Measurements from ENCODE around the gene CLDN11.

The CLDN11 gene

DNA sequence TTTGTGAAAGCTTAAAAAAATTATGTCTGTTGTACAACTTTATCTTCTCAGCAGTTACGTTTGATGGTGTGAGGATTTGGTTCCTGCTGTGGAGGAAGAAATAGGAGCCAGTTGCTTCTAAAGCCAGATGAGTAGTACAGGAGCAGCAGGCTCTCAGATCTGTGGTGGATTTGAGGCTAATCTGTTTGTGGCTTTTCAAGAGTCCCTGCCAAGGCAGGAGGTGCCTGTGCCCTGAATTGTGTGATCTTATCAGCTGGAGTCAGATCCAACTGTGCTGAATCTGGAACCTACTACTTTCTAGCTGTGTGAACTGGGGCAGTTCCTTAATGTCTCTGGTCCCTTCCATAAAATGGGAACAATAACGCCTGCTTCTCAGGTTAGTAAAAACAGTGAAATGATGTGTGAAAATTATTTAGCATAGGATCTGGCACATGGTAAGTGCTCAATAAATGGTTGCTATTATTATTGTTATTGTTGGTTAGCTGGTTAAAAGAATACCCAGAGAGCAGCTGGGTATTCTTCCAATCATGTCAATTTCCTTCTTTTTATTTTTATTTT, 7.7 kb downstream of the CLDN11 start:
- no peak for DNase-seq (ENCODE audit: low read depth)

DNA sequence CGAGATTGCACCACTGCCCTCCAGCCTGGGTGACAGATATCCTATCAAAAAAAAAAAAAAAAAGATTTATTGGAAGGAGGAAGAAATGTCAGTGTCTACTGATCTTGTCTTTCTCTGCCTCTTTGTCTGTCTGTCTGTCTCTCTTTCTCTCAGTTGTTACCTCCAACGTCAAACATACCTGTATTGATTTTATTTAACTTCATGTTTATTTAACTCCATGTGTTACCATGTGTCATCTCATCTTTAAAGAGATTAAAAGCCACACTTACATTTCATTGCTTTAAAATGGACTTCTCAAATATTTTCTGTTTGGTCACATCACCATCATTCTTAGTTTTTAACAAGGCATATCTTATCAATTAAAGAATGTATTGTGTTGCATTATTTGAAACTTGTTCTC, 9.4 kb downstream of the CLDN11 start:
- no peak for DNase-seq (ENCODE audit: low read depth)

DNA sequence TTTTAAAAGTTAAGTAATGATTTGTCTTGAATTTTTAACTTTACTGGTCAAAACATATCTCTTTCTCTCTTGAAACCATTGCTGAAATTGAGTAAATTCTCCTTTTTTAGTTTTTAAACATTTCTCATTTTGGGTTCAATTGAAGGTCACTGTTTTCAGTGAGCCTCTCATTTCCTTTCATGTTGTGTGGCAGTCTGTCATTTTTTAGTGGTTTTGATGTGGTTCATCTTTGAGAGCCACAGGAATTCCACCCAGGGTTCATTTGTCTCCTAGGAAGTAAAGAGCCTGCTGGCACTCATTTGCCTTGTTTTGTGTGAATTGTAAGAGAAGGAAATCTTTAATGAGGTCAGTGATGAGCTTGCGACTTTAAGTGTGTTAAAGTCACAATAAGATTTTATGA, 10.4 kb downstream of the CLDN11 start:
- DNase-seq (ENCODE audit: low read depth) = no peak

GRCh38 chr3:170431054-170431453, 12.4 kb downstream of the CLDN11 start:
- DNase-seq (ENCODE audit: low read depth) = no peak

GRCh38 chr3:170432416-170432815, 13.7 kb downstream of the CLDN11 start:
- DNase-seq (ENCODE audit: low read depth) = no peak

DNA sequence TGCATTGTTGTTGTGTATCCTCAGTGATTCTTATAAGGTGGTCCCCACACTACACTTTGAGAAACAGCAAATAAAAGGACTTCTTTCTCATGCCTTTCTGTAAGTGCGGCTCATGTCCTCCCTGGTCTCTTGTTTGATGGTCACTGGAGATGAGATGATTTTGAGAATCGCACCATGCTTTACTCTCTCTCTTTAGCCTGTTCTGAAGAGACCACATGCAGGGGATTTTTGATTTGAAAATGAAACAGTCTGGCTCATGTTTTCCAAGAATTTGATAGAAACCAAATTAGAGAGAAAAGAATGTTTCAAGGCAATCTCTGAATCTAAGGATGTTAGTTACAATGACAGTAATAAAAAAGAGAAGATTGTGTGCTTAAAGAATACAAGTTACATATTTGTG, 18.0 kb downstream of the CLDN11 start:
- no peak for DNase-seq (ENCODE audit: low read depth)

- DNase-seq (ENCODE audit: low read depth) = no peak
Measured at GRCh38 chr3:170437176-170437575, 18.5 kb downstream of the CLDN11 start.

DNA sequence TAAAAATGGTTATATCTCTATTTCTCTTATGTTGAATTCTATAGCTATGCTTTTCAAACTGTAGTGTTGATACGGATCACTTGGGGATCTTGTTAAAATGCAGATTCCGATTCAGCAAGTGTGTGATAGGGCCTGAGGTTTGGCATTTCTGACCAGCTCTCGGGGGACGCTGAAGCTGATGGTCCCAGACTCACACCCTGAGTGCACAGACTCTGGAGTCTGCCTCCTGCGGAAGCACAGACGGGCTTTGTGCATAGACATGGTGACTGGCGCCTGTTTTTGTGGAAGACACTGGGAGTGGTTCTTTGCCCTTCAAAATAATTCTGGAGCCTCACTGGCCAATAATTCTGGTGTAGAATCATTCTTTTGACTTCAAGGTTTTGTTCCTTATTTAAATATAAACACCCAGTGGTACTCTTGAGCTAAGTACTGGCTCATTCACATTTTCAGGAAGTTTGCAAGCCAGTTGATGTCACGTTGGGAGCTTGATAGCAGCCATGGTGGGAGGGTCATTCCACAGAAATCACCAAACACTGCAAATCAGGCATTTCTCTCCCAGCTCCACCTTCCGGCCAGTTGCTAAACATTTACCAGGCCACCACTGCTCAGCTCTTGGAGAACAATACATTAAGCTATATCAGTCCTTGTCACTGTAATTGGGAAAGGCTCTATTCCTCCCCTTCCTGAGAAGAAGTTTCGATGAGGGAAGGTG, 19.2 kb downstream of the CLDN11 start:
- no peak for DNase-seq (ENCODE audit: low read depth)

- no peak for DNase-seq (ENCODE audit: low read depth)
Measured at GRCh38 chr3:170438836-170439235, 20.2 kb downstream of the CLDN11 start.

- no peak for DNase-seq (ENCODE audit: low read depth)
Measured at GRCh38 chr3:170440344-170440743, 21.7 kb downstream of the CLDN11 start.

DNA sequence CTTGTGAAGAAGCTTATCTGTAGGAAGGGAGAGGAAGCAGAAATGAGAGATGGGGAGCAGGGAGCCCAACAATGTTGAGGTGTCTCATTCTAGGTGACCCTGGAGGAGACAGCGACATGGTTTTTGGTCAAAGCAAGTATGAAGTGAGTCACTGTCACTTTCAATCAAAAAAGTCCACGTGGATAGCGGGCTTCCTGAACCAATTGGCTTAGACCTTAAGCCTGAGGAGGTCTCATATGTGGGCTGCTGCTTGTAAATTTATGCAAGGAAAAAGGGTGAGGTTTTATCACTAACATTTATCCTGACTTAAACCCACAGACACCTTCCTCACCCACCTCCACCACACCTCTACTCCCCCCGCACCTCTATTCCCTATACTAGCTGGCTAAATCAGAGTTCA, 22.7 kb downstream of the CLDN11 start:
- no peak for DNase-seq (ENCODE audit: low read depth)

DNA sequence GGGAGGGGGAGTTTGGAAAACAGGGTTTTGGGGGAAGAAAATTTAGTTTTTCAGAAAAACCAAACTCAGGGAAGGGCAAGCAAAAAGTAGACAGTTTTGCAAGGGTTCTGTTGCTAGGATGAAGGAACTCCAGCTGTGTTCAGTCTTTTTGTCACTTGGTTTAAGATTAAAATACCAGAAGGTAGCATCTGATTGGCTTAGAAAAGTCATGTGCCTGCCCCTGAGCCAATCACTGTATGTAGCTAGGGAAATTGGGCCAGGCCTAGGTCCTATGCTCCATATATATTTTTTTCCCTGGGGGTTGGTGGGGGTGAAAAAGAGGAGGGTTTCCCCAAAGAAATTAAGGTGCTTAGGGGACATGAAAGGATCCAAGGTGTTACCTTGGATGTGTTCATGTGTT, 24.3 kb downstream of the CLDN11 start:
- no peak for DNase-seq (ENCODE audit: low read depth)

GRCh38 chr3:170443457-170443856, 24.8 kb downstream of the CLDN11 start:
- no peak for DNase-seq (ENCODE audit: low read depth)

DNA sequence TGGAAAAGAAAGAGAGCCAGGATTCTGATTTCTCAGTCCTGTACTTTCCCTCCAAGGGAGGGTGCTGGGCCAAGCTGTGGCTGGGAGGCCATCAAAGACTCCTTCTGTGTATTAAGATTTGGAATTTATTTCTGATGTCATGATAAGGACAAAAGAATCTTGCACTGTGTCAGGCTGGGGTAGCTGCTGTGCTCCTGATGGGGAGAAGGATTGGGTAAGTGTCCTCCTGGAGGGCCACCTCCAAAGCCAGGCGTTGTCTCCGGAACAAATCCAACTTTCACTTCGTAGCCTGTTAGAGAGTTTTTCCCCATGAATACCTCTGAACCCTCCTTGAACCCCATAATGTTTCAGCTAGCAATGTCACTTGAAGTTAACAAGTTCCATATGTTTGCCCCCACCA, 29.9 kb downstream of the CLDN11 start:
- DNase-seq (ENCODE audit: low read depth) = no peak

DNA sequence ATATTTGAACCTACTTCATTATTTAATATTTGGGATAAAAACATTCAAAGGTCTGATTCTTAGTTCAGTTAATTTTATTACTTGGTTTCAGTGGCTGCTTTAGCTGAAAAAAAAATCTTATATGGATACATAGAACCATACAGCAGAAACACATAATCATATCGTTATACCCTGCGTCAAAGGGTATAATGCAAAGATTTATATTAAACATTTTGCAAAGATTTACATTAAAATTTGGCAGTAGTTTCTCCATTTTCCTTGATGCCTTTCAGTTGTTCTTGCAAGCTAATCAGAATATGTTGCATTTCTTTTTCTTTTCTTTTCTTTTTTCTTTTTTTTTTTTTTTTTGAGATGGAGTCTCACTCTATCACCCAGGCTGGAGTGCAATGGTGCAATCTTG, 31.4 kb downstream of the CLDN11 start:
- DNase-seq (ENCODE audit: low read depth) = no peak

DNA sequence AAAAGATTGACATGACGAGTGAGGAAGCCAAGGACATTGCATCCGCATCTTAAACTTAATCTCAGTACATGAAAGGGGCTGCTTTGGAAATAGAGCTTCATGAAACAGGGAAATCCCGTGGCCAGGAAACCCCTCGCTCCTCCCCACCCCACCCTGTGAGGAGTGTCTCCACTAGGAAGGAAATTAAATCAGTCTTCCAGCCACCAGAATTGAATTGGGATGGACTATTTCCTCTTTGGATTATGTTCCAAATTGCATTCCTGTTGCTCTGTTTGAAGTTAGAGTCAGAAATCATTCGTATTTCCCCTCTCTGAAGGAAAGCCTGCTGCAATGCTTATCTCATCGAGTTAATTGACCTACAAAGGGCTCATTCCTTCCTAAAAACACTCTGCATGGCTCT, 35.8 kb downstream of the CLDN11 start:
- DNase-seq (ENCODE audit: low read depth) = no peak

GRCh38 chr3:170458285-170458684, 39.6 kb downstream of the CLDN11 start:
- DNase-seq (ENCODE audit: low read depth) = no peak

- DNase-seq (ENCODE audit: low read depth) = no peak
Measured at GRCh38 chr3:170463011-170463410, 44.3 kb downstream of the CLDN11 start.

- DNase-seq (ENCODE audit: low read depth) = no peak
Measured at GRCh38 chr3:170465955-170466354, 47.3 kb downstream of the CLDN11 start.

- no peak for DNase-seq (ENCODE audit: low read depth)
Measured at GRCh38 chr3:170467007-170467406, 48.3 kb downstream of the CLDN11 start.

- no peak for DNase-seq (ENCODE audit: low read depth)
Measured at GRCh38 chr3:170467571-170468147, 49.0 kb downstream of the CLDN11 start.

- no peak for DNase-seq (ENCODE audit: low read depth)
Measured at GRCh38 chr3:170469151-170470062, 50.7 kb downstream of the CLDN11 start.
